ENCODE results near the gene ALDH1B1. TPM values are rescaled to one million over a fixed set of nuclear protein-coding genes. Genes with fewer than 3 reads are reported as not detected.

The ALDH1B1 gene
- total and polyA plus RNA-seq, 10 of the 15 experiments (the other 5 are each of a cell fraction or from before 2014, with no cell fraction given): 8.6 to 38.5 (median 30.9) TPM

GRCh38 chr9:38345851-38346755 is 46.4 kb upstream of the ALDH1B1 start:
- H4K20me1 ChIP-seq (ENCODE audit: control insufficient read depth, insufficient read depth): no peaks in the 10 kb centered on the region
- ChIA-PET POLR2A (no interaction called here), RAD21 (ENCODE audit: unreplicated experiment) (no interaction called here), SMC1A (ENCODE audit: uncharacterized antibody, unreplicated experiment) (interaction anchor here (1.4 to 1.5 kb wide), 2 partner anchors 17 to 27 kb away, joined by 3 read pairs; no protein-coding TSS in a partner anchor), CTCF (no interaction called here)
- intact Hi-C loops (cut with micrococcal nuclease; ENCODE audit: unreplicated experiment) (no loop called here), in situ Hi-C loops (cut with MboI) (no loop called here)
- TF ChIP-seq HCFC1 (IDR thresholded peaks at IDR 0.05; ENCODE audit: low read length) (no peak), CEBPB (IDR thresholded peaks at IDR 0.05; ENCODE audit: borderline replicate concordance in 1 of 2, low read depth in 2 of 2, low read length in 2 of 2) (no peak), ZNF207 (IDR thresholded peaks at IDR 0.05; ENCODE audit: borderline replicate concordance) (no peak), ETV6 (conservative IDR thresholded peaks at IDR 0.05 in 1 of 2, IDR thresholded peaks at IDR 0.05 in 1 of 2; ENCODE audit: borderline replicate concordance in 1 of 2, low read depth in 1 of 2) (no peak), POU2F2 (IDR thresholded peaks at IDR 0.05; ENCODE audit: borderline replicate concordance, low read depth, low read length) (no peak), LARP7 (IDR thresholded peaks at IDR 0.05) (no peak), ZNF687 (IDR thresholded peaks at IDR 0.05) (no peak), HDAC2 (IDR thresholded peaks at IDR 0.05) (no peak), USF1 (IDR thresholded peaks at IDR 0.05; ENCODE audit: borderline replicate concordance, extremely low read length, insufficient read depth, low read depth, low read length) (no peak)
- H3K4me1 ChIP-seq (ENCODE audit: control insufficient read depth, insufficient read depth, low read length): no peaks in the 10 kb centered on the region
- no peak overlapping the region for H2AFZ ChIP-seq (ENCODE audit: control insufficient read depth, low read depth, low read length)
- H3K79me2 ChIP-seq (ENCODE audit: control insufficient read depth, insufficient read depth, low read length): no peaks in the 10 kb centered on the region
- no peak overlapping the region for H3K4me2 ChIP-seq (ENCODE audit: control insufficient read depth, insufficient read depth)
- H3K36me3 ChIP-seq (ENCODE audit: control insufficient read depth in 2 of 2, insufficient read depth in 2 of 2, low read length in 1 of 2): no peaks in the 10 kb centered on the region
- H3K4me3 ChIP-seq: no peak overlapping the region
- FAIRE-seq: no peak
- no peak for DNase-seq (ENCODE audit: low read depth, low spot score)
- no peak overlapping the region for H3K9ac ChIP-seq (ENCODE audit: control insufficient read depth, insufficient read depth, low read length)
- no peak for ATAC-seq
- H3K9me3 ChIP-seq (replicated peaks; ENCODE audit: control insufficient read depth, insufficient read depth, low read length): no peaks in the 10 kb centered on the region; the same call in 2 of the 3 replicates
- no TSS peak for BruUV-seq (replicated peaks)
- WGBS (ENCODE audit: insufficient coverage, insufficient replicate concordance, low lambda C conversion rate, missing lambda C conversion rate): 23% methylated on average over 10 of the region's 10 CpGs
- H3K27me3 ChIP-seq (replicated peaks in 1 of 2; ENCODE audit: control insufficient read depth in 2 of 2, insufficient read depth in 2 of 2, low read length in 1 of 2): no peaks in the 10 kb centered on the region; a peak in 1 of 4 replicates
- no peak overlapping the region for H3K27ac ChIP-seq (ENCODE audit: control insufficient read depth, insufficient read depth)
